Neutrophil (primary cell): ENCODE results near the gene CCM2.
"Not testable (repeated sequence)": the region's sequence is repeated elsewhere in the genome, so short reads cannot be mapped to it uniquely, and the experiment has no call there.

Experiments
- H3K27ac ChIP-seq: fragments of 200-600 bp; sonication (generic); 2 replicates; pipeline ENCODE4 v1.5.1; 2016; ENCODE audit warnings: mild to moderate bottlenecking, moderate library complexity
- H3K27me3 ChIP-seq: fragments of 200-600 bp; sonication (generic); 2 replicates; pipeline ENCODE4 v1.6.0; 2016; ENCODE audit warnings: mild to moderate bottlenecking
- H3K36me3 ChIP-seq: fragments of 200-600 bp; sonication (generic); 2 replicates; pipeline ENCODE4 v1.5.1; 2017
- H3K4me1 ChIP-seq, 2 experiments: fragments of 200-600 bp in 1 of 2; sonication (generic) in 1 of 2; 1 replicate in 1 of 2; 2 replicates in 1 of 2; pipeline versions ENCODE4 v1.5.1 to v1.6.1; 2013 to 2016; ENCODE audit warnings: low read depth in 1 of 2, low read length in 1 of 2, mild to moderate bottlenecking in 1 of 2, moderate library complexity in 1 of 2; ENCODE audit not compliant: control insufficient read depth in 1 of 2, insufficient read depth in 1 of 2
- H3K4me3 ChIP-seq, 2 experiments: fragments of 200-600 bp in 1 of 2; sonication (generic) in 1 of 2; 1 replicate in 1 of 2; 2 replicates in 1 of 2; pipeline ENCODE4 v1.5.1; 2013 to 2016; ENCODE audit warnings: low read depth in 1 of 2, low read length in 1 of 2, mild to moderate bottlenecking in 1 of 2, moderate library complexity in 1 of 2
- H3K9me3 ChIP-seq: fragments of 200-600 bp; sonication (generic); 2 replicates; pipeline ENCODE4 v1.5.1; 2016
- TF ChIP-seq, protein P1 (sequence below): fragments of 200-600 bp; sonication (generic); IDR thresholded peaks from 2 replicates; pipeline ENCODE4 v1.5.1; 2016; ENCODE audit warnings: antibody characterized with exemption

CCM2 gene

DNA sequence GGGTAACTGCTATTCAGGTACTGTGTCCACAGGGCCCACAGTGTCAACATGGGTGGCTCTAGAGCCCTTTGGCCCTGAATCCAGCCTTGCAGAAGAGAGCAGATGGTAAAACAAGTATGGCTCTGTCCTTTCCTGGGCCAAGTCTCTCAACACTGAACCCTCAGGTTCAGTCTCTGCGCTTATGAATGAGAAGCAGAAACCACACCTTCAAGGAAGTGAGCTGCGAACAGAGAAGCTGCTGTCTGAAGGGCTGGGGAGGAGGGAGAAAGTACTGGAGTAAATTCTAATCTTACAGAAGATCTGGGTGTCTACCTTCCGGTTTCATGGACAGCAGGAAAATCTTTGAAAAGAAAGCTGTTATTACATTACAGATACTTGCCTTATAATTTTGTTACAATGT, 107.4 kb downstream of the CCM2 start:
- Histone ChIP-seq H3K4me3 (no peak overlapping the region), H3K4me1 (peaks cover 16 to 20% of the 10 kb centered on the region in 2 experiments), H3K27me3 (no peaks in the 10 kb centered on the region), H3K9me3 (no peaks in the 10 kb centered on the region), H3K36me3 (peaks cover 68% of the 10 kb centered on the region), H3K27ac (no peak overlapping the region)
- TF ChIP-seq, protein P1, sequence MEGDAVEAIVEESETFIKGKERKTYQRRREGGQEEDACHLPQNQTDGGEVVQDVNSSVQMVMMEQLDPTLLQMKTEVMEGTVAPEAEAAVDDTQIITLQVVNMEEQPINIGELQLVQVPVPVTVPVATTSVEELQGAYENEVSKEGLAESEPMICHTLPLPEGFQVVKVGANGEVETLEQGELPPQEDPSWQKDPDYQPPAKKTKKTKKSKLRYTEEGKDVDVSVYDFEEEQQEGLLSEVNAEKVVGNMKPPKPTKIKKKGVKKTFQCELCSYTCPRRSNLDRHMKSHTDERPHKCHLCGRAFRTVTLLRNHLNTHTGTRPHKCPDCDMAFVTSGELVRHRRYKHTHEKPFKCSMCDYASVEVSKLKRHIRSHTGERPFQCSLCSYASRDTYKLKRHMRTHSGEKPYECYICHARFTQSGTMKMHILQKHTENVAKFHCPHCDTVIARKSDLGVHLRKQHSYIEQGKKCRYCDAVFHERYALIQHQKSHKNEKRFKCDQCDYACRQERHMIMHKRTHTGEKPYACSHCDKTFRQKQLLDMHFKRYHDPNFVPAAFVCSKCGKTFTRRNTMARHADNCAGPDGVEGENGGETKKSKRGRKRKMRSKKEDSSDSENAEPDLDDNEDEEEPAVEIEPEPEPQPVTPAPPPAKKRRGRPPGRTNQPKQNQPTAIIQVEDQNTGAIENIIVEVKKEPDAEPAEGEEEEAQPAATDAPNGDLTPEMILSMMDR, result no peak

DNA sequence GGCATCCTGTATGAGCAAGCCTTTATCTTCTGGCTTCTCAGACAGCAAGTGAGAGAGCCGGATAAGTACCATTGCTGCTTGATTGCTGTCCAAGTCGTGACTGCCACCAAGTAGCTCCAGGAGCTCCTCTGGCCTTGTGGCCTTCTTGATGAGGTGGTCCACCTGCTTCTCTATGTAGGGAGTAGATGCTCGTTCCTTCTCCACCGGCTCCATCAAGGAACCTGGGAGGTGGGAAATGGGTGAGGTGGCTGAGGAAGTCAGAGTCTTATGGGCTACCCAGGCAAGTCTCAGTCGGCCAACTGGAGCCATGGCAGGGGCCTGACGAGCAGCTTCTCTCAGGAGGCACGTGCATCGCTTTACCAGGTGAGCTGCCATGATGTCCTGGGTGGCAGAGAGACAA, 108.9 kb downstream of the CCM2 start:
- peaks cover 53% of the 10 kb centered on the region for H3K36me3 ChIP-seq
- TF ChIP-seq, protein P1, result no peak
- H3K4me1 ChIP-seq, result peaks cover 16 to 21% of the 10 kb centered on the region in 2 experiments

DNA sequence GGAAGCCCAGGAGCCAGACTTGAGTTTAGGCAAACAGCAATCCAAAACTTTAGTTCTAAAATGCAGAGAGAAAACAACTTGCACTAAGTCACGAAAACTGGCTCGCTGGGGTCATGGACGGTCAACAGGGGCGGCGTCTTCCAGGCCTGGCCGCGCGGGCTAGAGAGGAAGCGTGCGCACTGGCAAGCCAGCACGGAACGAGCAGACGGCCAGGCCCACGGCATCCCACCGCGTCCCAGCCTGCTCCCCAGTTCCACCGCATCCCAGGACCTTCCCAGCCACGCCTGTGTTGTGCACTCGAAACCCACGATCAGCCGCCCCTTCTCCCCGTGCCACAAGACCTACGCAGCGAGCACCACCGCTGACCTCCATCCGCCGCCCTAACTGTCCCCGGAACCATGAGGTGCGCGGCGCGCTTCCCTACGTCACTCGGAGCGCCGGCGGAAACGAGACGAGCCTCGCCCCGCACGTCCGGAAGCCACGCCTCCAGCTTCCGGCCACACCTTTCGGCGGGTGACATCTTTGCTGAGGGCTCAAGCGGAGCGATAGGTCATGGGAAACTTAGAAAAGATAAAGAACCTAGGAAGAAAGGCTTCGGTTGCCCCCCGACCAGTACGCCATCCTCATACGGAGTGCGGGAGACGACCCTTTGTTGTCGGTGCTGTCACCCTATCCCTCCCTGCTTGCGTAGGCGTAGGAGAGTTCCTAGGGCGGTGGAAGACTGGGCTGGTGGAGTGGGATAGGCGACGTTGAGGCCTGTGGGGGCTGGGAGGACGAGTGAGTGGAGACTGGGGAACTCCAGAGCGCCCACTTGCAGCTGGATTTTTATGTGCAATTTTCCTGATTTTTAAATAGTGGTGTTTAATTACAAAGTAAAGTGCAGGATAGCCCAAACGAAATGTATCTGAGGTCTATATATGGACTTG, 111.6 kb downstream of the CCM2 start, which contains the start of gene TBRG4:
Gene TBRG4, minus strand, starts transcription at position 400 of the 926 bp plus-strand sequence. CDS start 2,460 bp downstream, outside the sequence.
- Histone ChIP-seq H3K4me3 (peak within 1 kb of the TSS; percentile 95), H3K27ac (peak within 1 kb of the TSS; percentile 92), H3K27me3 (no peaks in the 10 kb centered on the region), H3K4me1 (peaks cover 16 to 21% of the 10 kb centered on the region in 2 experiments), H3K36me3 (peaks cover 26% of the 10 kb centered on the region), H3K9me3 (no peaks in the 10 kb centered on the region)
- TF ChIP-seq, protein P1, result peak; percentile 11

More for the DNA sequence above, 108.9 kb downstream of the CCM2 start:
- Histone ChIP-seq H3K27me3 (no peaks in the 10 kb centered on the region), H3K4me3 (no peak overlapping the region), H3K9me3 (no peaks in the 10 kb centered on the region), H3K27ac (no peak overlapping the region)

DNA sequence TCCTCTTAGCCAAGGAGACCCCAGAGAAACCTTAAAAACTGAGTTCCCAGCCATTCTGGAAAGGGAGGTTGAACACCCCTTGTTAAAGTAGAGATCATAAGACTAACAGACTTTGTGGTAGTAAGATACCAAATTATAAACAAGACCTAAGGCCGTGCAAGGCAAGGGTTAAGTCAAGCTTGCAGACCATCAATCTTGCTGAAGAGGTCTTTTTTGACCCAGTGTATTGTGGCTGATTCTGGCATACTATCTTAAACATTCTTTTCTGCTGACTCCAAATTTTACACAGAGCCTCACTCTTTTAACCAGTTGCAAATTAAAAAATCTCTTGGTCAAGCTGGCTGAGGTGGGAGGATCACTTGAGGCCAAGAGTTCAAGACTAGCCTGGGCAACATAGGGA, 112.6 kb downstream of the CCM2 start:
- Histone ChIP-seq H3K27ac (peak overlapping the region; percentile 92), H3K4me1 (peaks cover 16 to 21% of the 10 kb centered on the region in 2 experiments), H3K4me3 (no peak overlapping the region), H3K9me3 (no peaks in the 10 kb centered on the region), H3K36me3 (peaks cover 15% of the 10 kb centered on the region), H3K27me3 (no peaks in the 10 kb centered on the region)
- TF ChIP-seq, protein P1, result no peak

DNA sequence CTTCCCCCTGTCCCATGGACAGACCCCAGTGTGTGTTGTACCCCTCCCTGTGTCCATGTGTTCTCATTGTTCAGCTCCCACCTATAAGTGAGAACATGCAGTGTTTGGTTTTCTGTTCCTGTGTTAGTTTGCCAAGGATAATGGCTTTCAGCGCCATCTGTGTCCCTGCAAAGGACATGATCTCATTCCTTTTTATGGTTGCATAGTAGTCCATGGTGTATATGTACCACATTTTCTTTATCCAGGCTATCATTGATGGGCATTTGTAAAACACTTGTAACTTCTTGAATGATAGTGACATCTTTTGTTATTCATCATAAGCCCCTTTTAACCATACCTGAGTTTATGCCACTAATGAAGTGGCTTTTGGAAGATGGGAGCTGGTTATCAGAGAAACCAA, 114.3 kb downstream of the CCM2 start:
- not testable (repeated sequence) for H3K4me3 ChIP-seq, H3K27me3 ChIP-seq

DNA sequence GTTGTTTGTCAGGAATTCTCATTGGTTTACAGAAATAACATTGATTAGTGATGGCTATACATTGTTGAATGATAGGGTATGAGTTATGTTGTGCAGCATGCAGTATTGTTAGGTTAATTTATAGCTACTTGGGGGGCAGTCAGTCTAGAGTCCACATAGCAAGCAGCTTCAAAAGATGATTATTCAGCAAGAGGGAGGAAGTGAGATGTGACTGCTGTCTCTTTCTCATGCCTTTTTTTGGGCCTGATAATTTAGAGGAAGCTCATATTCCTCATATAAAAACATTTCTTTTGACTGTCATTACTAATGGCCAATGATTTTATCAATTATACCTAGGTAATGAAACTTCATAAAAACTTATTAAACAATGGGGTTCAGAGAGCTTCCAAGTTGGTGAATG, 114.9 kb downstream of the CCM2 start:
- H3K36me3 ChIP-seq, result no peaks in the 10 kb centered on the region
- TF ChIP-seq, protein P1, result no peak
- no peak overlapping the region for H3K27ac ChIP-seq
- peaks cover 16 to 21% of the 10 kb centered on the region in 2 experiments for H3K4me1 ChIP-seq
- no peaks in the 10 kb centered on the region for H3K9me3 ChIP-seq
- no peak overlapping the region for H3K4me3 ChIP-seq
- H3K27me3 ChIP-seq, result no peaks in the 10 kb centered on the region

More for the DNA sequence above, 114.3 kb downstream of the CCM2 start:
- not testable (repeated sequence) for H3K36me3 ChIP-seq, H3K27ac ChIP-seq, H3K9me3 ChIP-seq
- peaks cover 16 to 21% of the 10 kb centered on the region in 2 experiments for H3K4me1 ChIP-seq
